Skeletal muscle tissue (tissue), 4 donors: Measurements from ENCODE around the gene UGT1A7. TPM values are rescaled to one million over a fixed set of nuclear protein-coding genes. Genes with fewer than 3 reads are reported as not detected.

Source experiments
- H3K27ac ChIP-seq: one replicate; pipeline ENCODE4 v1.7.0; 2013; ENCODE audit warnings: mild to moderate bottlenecking, low read depth, low read length, inconsistent platforms
- H3K27me3 ChIP-seq, 3 donors: one replicate each; pipeline ENCODE4 v1.7.0; 2013; ENCODE audit warnings: low read length in 3 of 3; ENCODE audit not compliant: control insufficient read depth in 3 of 3, insufficient read depth in 3 of 3
- H3K36me3 ChIP-seq, 3 donors: one replicate each; pipeline ENCODE4 v1.7.0; 2013; ENCODE audit warnings: low read length in 3 of 3; ENCODE audit not compliant: control insufficient read depth in 3 of 3, insufficient read depth in 3 of 3
- H3K4me1 ChIP-seq, 3 donors: one replicate each; pipeline ENCODE4 v1.7.0; 2013; ENCODE audit warnings: low read length in 3 of 3, mild to moderate bottlenecking in 3 of 3; ENCODE audit not compliant: control insufficient read depth in 3 of 3, insufficient read depth in 3 of 3
- H3K4me3 ChIP-seq, 3 donors: one replicate each; pipeline ENCODE4 v1.7.0; 2013; ENCODE audit warnings: low read length in 3 of 3
- H3K9ac ChIP-seq, 3 donors: one replicate each; pipeline ENCODE4 v1.7.0; 2013; ENCODE audit warnings: low read length in 3 of 3, mild to moderate bottlenecking in 3 of 3, moderate library complexity in 2 of 3, low read depth in 1 of 3
- H3K9me3 ChIP-seq, 3 donors: one replicate each; pipeline ENCODE4 v1.7.0; 2013; ENCODE audit warnings: low read length in 3 of 3; ENCODE audit not compliant: control insufficient read depth in 3 of 3
- total RNA-seq: library from RNA; depleted of rRNA; stranded (reverse); fragments of >200 nt; gene quantifications from one replicate; pipeline ENCODE4 v1.2.3, GENCODE V29; 2014
- donor health status: Osteomylitis.

Gene UGT1A7
- total RNA-seq, 1 donor from 2014 or later: not detected

DNA sequence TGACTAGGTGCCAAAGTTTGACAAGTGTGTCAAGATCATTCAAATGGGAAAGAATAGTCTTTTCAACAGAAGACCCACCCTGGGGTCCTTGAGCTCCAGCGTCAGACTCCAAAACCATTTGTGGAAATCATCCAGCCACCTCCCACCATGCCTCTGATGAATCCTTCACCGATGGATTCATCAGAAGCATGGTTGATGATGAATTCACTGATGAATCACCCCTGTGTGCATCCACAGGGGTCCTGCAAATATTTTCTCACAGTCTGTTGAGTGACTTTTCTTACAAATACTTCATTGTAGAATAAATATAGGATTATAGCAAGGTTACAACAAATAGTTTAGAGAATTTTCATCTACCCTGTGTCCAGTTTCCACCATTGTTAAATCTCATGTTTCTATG, 5.7 kb upstream of the UGT1A7 start:
- H3K27ac ChIP-seq: no peak overlapping the region

DNA sequence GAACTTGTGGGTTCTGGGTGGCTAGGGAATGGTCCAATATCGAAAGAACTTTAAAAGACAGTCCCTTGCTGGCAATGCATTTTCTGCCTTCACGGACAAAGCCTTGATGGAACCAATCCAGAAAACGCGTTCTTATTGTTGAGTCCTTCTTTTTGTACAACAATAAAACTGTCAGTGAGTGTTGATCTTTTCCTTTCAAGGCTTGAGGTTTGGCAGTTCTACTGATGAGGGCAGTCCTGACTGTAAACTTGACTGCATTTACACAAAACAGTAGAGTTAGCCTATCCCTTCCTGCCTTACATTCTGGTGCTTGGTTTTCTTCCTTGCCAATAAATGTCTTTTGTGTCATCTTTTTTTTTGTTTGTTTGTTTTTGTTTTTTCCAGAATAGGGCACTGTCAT, 2.5 kb upstream of the UGT1A7 start:
- H3K9ac ChIP-seq: no peak overlapping the region
- H3K27ac ChIP-seq: no peak overlapping the region
- H3K36me3 ChIP-seq: no peaks in the 10 kb centered on the region
- H3K4me1 ChIP-seq: no peaks in the 10 kb centered on the region
- no peak overlapping the region for H3K4me3 ChIP-seq
- peaks cover 0 to 3% (median 0%) of the 10 kb centered on the region in 3 donors for H3K27me3 ChIP-seq
- no peaks in the 10 kb centered on the region for H3K9me3 ChIP-seq

More for the DNA sequence above, 5.7 kb upstream of the UGT1A7 start:
- Histone ChIP-seq H3K4me3 (no peak overlapping the region), H3K36me3 (no peaks in the 10 kb centered on the region), H3K27me3 (no peaks in the 10 kb centered on the region), H3K9me3 (no peaks in the 10 kb centered on the region), H3K4me1 (no peaks in the 10 kb centered on the region), H3K9ac (no peak overlapping the region)

DNA sequence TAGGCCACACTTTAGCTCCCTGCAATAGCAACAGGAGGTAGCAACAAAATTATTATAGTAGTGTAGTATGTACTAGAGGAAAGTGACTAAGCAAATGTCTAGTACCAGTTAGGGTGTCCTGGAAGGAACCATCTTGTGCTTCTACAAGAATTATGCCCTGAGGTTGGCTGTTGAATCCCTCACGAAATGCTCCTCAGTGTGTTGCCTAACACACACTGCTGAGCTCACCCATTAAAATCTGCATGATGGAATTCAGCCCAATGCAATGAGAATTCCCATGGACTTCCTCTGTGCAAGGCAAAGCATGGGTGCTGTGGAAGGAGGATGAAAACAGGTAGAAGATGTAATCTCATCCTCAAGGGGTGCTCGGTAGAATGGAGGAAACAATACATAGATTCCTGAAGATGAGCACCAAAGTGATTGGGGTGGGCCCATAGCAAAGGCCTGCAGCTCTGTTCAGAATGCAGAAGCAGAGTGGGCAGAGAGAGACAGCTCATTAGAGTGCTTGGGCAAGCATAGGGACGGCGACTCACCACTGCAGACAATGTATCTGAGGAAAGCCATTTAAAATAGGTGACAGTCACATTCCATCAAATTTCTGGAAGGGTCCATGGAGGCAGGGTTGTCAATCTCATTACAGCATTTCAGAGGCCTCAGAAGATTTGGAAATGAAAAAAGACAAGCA, 1.2 kb upstream of the UGT1A7 start:
- Histone ChIP-seq H3K27ac (no peak overlapping the region), H3K9ac (no peak overlapping the region), H3K27me3 (peaks cover 0 to 3% (median 0%) of the 10 kb centered on the region in 3 donors), H3K4me1 (no peaks in the 10 kb centered on the region), H3K4me3 (no peak overlapping the region), H3K9me3 (no peaks in the 10 kb centered on the region), H3K36me3 (no peaks in the 10 kb centered on the region)

DNA sequence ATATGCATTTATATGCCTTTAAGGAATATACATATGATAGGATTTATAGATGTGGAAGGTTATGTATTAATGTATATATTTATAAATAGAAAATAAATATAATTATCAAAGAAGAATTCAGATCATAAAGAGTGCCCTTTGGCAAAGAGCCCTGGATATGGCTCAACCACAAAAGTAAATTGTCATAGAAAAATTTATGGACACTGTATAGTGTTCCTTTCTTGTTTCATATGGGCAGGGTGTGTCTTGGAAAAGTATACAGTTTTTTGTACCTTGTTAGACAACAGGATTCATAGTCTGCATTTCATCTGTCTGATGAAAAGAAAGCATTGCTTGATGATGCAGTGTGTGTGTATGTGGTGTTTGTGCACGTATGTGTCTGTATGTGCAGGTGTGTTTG, 2.9 kb downstream of the UGT1A7 start:
- Histone ChIP-seq H3K36me3 (no peaks in the 10 kb centered on the region), H3K27ac (no peak overlapping the region), H3K27me3 (peaks cover 0 to 3% (median 0%) of the 10 kb centered on the region in 3 donors), H3K9me3 (no peaks in the 10 kb centered on the region), H3K4me3 (no peak overlapping the region), H3K9ac (no peak overlapping the region), H3K4me1 (no peaks in the 10 kb centered on the region)

DNA sequence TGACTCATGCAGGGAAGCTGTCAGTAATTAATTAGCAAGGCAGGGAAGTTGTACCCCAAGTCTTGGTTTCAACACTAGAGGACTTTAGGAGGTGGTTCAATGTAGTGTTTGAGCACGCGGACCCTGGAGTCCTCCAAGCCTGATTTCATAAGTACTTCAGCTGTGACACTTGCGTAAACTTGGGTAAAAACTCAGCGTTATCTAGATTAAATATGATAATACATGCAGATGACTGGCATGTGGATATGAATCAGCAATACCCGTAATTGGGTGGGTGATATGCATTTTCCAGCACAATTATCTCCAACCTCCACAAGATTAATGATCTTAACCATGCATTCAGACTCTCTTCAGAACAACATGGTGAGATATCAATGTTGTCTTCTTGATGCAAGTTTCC, 5.2 kb downstream of the UGT1A7 start:
- H3K36me3 ChIP-seq: no peaks in the 10 kb centered on the region
- no peak overlapping the region for H3K4me3 ChIP-seq
- peaks cover 0 to under 1% (median 0%) of the 10 kb centered on the region in 3 donors for H3K27me3 ChIP-seq
- H3K4me1 ChIP-seq: no peaks in the 10 kb centered on the region
- H3K9me3 ChIP-seq: no peaks in the 10 kb centered on the region
- H3K27ac ChIP-seq: no peak overlapping the region
- H3K9ac ChIP-seq: no peak overlapping the region

DNA sequence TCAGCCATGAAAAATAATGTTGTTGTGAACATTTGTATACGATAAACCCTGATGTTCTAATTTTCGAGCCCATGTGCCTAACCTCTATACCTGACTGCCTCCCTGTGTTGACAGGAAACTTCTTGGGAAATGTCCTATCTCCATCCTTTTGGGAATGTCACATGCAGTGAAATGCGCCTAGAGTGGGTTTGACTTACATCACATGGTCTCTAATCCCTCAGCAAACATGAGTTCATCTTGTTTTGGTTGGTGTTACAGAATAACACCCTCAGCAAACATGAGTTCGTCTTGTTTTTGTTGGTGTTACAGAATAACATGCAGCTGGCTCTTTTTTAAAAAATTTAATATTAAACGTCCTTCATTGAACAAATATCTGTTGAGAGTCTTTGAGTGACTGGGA, 6.6 kb downstream of the UGT1A7 start:
- no peak overlapping the region for H3K27ac ChIP-seq
- peaks cover 0 to 2% (median 0%) of the 10 kb centered on the region in 3 donors for H3K27me3 ChIP-seq
- H3K9me3 ChIP-seq: no peaks in the 10 kb centered on the region
- no peaks in the 10 kb centered on the region for H3K36me3 ChIP-seq
- no peaks in the 10 kb centered on the region for H3K4me1 ChIP-seq
- no peak overlapping the region for H3K9ac ChIP-seq
- H3K4me3 ChIP-seq: no peak overlapping the region

DNA sequence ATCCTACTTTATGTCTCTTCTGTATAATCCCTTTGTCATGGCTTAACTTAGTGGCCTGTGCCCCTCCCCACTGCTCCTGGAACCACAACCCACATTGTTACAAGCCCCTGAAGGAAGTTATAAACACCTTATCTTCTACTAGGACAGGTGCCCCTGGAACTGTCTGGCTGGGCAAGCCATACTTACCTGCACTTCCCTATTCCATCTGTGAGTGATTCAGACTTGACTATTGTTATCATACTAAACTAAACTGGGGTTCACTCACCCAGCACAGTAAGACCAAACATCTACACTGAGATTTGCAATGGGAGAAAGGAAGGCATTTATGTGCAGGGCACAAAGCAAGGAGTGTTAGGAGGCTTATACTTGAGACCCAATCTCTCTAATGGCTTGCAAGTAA, 7.3 kb downstream of the UGT1A7 start:
- no peak overlapping the region for H3K27ac ChIP-seq
- no peaks in the 10 kb centered on the region for H3K9me3 ChIP-seq
- H3K27me3 ChIP-seq: peaks cover 0 to 2% (median 0%) of the 10 kb centered on the region in 3 donors
- H3K4me3 ChIP-seq: no peak overlapping the region
- H3K4me1 ChIP-seq: no peaks in the 10 kb centered on the region
- no peak overlapping the region for H3K9ac ChIP-seq
- no peaks in the 10 kb centered on the region for H3K36me3 ChIP-seq

DNA sequence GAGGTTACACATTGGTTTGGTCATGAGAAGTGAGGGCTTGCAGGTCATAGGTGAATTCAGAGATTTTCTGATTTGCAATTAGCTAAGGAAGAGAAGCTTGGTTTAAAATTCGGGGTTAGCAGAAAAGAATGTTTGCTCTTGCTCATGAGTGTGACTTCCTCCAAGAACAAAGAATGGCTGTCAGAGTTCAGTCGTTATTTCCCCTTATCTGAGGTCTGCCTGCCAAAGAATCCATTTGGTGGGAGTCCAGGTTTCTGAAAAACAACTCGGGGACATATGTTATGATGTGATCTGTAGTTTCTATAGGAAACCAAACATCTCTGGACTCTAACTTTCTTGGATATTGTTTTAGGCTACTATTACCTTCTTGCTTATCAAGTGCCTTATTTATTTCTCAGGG, 7.8 kb downstream of the UGT1A7 start:
- H3K27ac ChIP-seq: no peak overlapping the region
- H3K4me3 ChIP-seq: no peak overlapping the region
- H3K4me1 ChIP-seq: no peaks in the 10 kb centered on the region
- no peak overlapping the region for H3K9ac ChIP-seq
- H3K9me3 ChIP-seq: no peaks in the 10 kb centered on the region
- H3K36me3 ChIP-seq: no peaks in the 10 kb centered on the region
- peaks cover 0 to 2% (median 0%) of the 10 kb centered on the region in 3 donors for H3K27me3 ChIP-seq

DNA sequence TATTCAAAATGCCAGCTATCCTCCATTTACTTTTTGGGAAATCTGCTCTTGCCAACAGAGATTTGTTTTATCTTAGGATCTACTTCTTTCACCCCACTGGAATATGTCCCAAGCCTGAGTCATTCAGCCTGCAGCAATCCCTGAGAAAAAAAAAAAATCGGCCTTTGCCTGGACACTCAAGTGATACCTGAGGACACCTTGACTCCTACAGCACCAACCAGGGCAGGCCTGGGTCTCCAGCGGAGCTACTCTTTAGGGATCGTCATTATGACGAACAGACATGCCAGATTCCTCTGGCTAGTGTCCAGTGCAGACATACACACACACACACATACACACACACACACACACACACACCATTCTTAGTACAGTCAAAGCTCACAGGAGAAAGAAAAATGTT, 8.7 kb downstream of the UGT1A7 start:
- H3K4me3 ChIP-seq: no peak overlapping the region
- H3K27me3 ChIP-seq: peaks cover 0 to 2% (median 0%) of the 10 kb centered on the region in 3 donors
- H3K36me3 ChIP-seq: no peaks in the 10 kb centered on the region
- no peak overlapping the region for H3K9ac ChIP-seq
- H3K4me1 ChIP-seq: no peaks in the 10 kb centered on the region
- no peaks in the 10 kb centered on the region for H3K9me3 ChIP-seq
- no peak overlapping the region for H3K27ac ChIP-seq

DNA sequence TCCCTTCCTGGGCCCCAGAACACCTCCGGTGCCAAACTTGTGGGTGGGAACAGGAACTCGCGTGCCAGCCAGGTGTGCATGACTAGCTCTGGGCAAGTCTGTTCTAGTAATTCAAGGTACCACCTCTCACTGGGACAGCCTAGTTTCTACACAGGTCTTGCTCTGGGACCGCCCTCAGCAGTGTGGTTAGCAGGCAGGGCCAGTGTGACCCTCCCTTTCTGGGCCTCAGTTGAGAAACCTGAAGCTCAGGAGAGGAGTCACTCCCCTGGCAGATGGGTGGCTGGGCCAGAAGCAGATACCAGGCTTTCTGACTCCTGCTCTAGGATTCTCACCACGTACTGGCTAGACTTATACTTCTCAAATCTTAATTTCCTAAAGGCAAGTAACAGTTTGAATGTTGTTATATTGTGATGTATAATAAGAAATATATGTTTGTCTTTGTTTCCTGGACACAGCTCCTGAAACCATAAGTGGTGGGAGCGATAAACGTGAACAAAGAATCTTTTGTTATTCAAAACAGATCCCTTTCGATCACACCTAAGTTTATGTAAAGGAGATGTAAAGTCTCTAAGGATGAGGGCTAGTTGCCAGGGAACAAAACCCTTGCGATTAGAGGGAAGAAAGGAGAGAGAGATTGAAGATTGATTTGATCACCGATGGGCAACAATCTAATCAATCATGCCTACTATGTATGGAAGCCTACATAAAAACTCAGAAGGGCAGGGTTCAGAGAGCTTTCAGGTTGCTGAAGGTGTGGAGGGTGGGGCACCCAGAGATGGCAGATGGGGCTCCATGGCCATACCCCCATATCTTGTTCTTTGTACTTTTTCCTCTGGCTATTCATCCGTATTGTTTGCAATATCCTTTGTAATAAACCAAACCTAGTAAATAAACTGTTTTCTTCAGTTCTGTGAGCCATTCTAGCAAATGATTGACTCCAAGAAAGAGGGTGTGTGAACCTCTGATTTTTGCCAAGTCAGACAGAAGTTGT, 10.0 kb downstream of the UGT1A7 start:
- Histone ChIP-seq H3K9me3 (no peaks in the 10 kb centered on the region), H3K27ac (no peak overlapping the region), H3K9ac (no peak overlapping the region), H3K4me1 (no peaks in the 10 kb centered on the region), H3K36me3 (no peaks in the 10 kb centered on the region), H3K4me3 (no peak overlapping the region), H3K27me3 (peaks cover 0 to 2% (median 0%) of the 10 kb centered on the region in 3 donors)
